NT2/D1 (cell line): ENCODE data around the gene AP1S1.

Source experiments
- SUZ12 ChIP-seq: IDR thresholded peaks from 2 replicates; pipeline ENCODE4 v1.6.1; 2011; ENCODE audit not compliant: insufficient read length, insufficient read depth; ENCODE audit errors: extremely low read depth
- YY1 ChIP-seq: IDR thresholded peaks from 2 replicates; pipeline ENCODE4 v1.6.1; 2011; ENCODE audit not compliant: insufficient read length, insufficient read depth
- ZNF274 ChIP-seq: IDR thresholded peaks from 2 replicates; pipeline ENCODE4 v1.6.1; 2011; ENCODE audit warnings: mild to moderate bottlenecking, low read depth, low read length

DNA sequence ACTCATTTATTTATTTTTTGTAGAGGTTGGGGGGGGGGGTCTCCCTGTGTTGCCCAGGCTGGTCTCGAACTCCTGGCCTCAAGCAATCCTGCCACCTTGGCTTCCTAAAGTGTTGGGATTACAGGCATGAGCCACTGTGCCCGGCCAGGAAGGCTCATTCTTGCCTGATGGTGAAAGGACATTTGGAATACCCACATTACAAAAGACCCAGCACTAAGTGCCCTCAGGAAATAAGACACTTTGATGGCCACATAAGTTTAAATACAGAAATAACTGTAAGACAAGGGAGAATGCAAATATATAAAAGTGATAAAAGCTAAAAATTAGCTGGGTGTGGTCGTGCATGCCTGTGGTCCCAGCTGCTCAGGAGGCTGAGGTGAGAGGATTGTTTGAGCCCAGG lies 35.4 kb upstream of the AP1S1 start:
- TF ChIP-seq YY1 = no peak
- TF ChIP-seq ZNF274 = no peak
- no peak for TF ChIP-seq SUZ12
